RWPE2 (cell line): ENCODE data around the gene FGD2.

ENCODE experiments used
- ATAC-seq: fragments of 200-7000 bp; cut with Tn5 transposase; 3 replicates; pipeline ENCODE4 v1.9.1; 2021; ENCODE audit warnings: low read depth
- DNase-seq: peaks from one replicate; pipeline ENCODE4 v3.0.0-alpha.2; 2020; ENCODE audit warnings: low spot score
- H3K27ac ChIP-seq: fragments of 450-650 bp; 2 replicates; pipeline ENCODE4 v1.5.1; 2017; ENCODE audit warnings: mild to moderate bottlenecking; ENCODE audit not compliant: poor library complexity, severe bottlenecking
- H3K27me3 ChIP-seq: fragments of 250-450 bp; sonication (Bioruptor Pico); 2 replicates; pipeline ENCODE4 v1.5.1; 2021; ENCODE audit warnings: mild to moderate bottlenecking, moderate library complexity; ENCODE audit not compliant: insufficient read depth, poor library complexity, severe bottlenecking
- H3K36me3 ChIP-seq: fragments of 250-450 bp; sonication (Bioruptor Pico); 2 replicates; pipeline ENCODE4 v1.5.1; 2020; ENCODE audit warnings: low read depth, mild to moderate bottlenecking, moderate library complexity
- H3K4me1 ChIP-seq: fragments of 250-450 bp; sonication (Bioruptor Pico); 2 replicates; pipeline ENCODE4 v1.5.1; 2021; ENCODE audit warnings: mild to moderate bottlenecking, moderate library complexity; ENCODE audit not compliant: insufficient read depth, poor library complexity, severe bottlenecking
- H3K4me3 ChIP-seq: fragments of 250-450 bp; sonication (Bioruptor Pico); 2 replicates; pipeline ENCODE4 v1.5.1; 2021; ENCODE audit warnings: mild to moderate bottlenecking, moderate library complexity; ENCODE audit not compliant: severe bottlenecking
- H3K9me3 ChIP-seq: fragments of 250-450 bp; sonication (Bioruptor Pico); 2 replicates; pipeline ENCODE4 v1.5.1; 2021; ENCODE audit warnings: mild to moderate bottlenecking, moderate library complexity; ENCODE audit not compliant: severe bottlenecking
- CTCF ChIP-seq: fragments of 450-650 bp; IDR thresholded peaks from one replicate; pipeline ENCODE4 v1.5.1; 2017; ENCODE audit warnings: mild to moderate bottlenecking, moderate library complexity; ENCODE audit not compliant: poor library complexity, severe bottlenecking

Gene FGD2

GRCh38 chr6:37005061-37005810, at the start of gene FGD2:
Gene FGD2, plus strand, starts transcription at chr6:37005655. Its CDS starts 163 bp downstream, at chr6:37005818.
- Histone ChIP-seq H3K4me3 (no peak within 1 kb of the TSS), H3K4me1 (peaks cover 2% of the 10 kb centered on the region), H3K9me3 (no peaks in the 10 kb centered on the region), H3K27ac (no peak within 1 kb of the TSS), H3K27me3 (no peaks in the 10 kb centered on the region), H3K36me3 (no peaks in the 10 kb centered on the region)
- DNase-seq (no peak), ATAC-seq (no peak)
- TF ChIP-seq CTCF = no peak

GRCh38 chr6:36955671-36956445, 49.6 kb upstream of the FGD2 start:
- no peak for DNase-seq
- H3K4me3 ChIP-seq = no peak overlapping the region
- no peaks in the 10 kb centered on the region for H3K9me3 ChIP-seq

GRCh38 chr6:36956446-36956820, 49.0 kb upstream of the FGD2 start:
- no peak for ATAC-seq

More at GRCh38 chr6:36955671-36956445, 49.6 kb upstream of the FGD2 start:
- Histone ChIP-seq H3K27ac (peak overlapping the region; percentile 10), H3K27me3 (no peaks in the 10 kb centered on the region), H3K4me1 (peaks cover 3% of the 10 kb centered on the region), H3K36me3 (no peaks in the 10 kb centered on the region)
- peak; percentile 73 for ATAC-seq
- TF ChIP-seq CTCF = no peak

GRCh38 chr6:36957773-36958271, 47.6 kb upstream of the FGD2 start:
- no peaks in the 10 kb centered on the region for H3K36me3 ChIP-seq
- no peak overlapping the region for H3K4me3 ChIP-seq
- H3K9me3 ChIP-seq = no peaks in the 10 kb centered on the region
- H3K27ac ChIP-seq = no peak overlapping the region
- no peak for TF ChIP-seq CTCF
- no peak for ATAC-seq
- no peak for DNase-seq
- no peaks in the 10 kb centered on the region for H3K27me3 ChIP-seq
- peaks cover 4% of the 10 kb centered on the region for H3K4me1 ChIP-seq

More at GRCh38 chr6:36956446-36956820, 49.0 kb upstream of the FGD2 start:
- no peaks in the 10 kb centered on the region for H3K36me3 ChIP-seq
- H3K27ac ChIP-seq = no peak overlapping the region
- H3K4me1 ChIP-seq = peaks cover 4% of the 10 kb centered on the region
- H3K4me3 ChIP-seq = no peak overlapping the region
- no peaks in the 10 kb centered on the region for H3K9me3 ChIP-seq
- H3K27me3 ChIP-seq = no peaks in the 10 kb centered on the region
- no peak for TF ChIP-seq CTCF
- DNase-seq = no peak
